Measurements from ENCODE around the gene RIC1.

The RIC1 gene

DNA sequence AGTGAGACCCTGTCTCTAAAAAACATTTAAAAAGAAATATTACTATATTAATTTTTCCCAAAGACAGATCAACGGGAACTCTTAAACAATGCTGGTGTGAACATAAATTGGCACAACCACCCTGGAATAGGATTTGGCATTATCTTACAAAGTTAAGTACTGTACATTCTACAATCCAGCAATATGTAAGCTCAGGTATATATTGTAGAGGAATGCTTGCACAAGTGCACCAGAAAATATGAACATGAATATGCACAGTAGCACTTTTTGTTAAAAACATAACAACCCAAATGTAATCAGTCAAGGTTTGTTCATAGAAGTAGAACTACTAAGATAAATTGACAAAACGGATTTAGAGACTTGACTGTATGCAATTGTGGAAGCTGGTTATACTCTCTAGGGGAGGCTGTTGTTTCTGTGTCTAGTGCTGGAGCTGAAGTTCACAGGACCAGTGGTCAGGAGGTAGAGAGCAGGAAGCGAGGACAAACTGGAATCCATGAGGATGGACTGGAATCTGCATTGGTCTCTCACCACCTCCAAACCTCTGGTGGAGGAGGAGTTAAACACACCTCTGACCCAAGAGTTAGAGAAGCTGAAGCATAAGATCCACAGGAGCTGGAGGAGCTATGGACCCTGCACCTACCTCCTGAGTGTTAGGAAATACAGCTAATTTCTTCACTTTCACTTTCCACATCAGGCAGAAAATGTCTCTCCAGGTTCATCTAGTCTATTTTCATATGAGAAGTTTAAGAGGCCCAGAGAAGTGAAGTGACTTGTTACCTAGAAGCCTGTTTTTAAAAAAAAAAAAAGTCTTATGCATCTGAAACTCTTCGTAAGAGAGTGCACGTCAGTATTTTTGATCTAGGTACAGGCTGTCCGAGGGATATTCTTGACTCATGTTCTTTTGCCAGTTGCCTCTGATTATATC is 20.3 kb upstream of the RIC1 start:
- ATAC-seq (replicated peaks; ENCODE audit: extremely low read depth, poor library complexity, severe bottlenecking) (no peak), DNase-seq (ENCODE audit: low spot score in 2 of 2) (no peak)
- Mint-ChIP-seq H3K36me3 (ENCODE audit: insufficient read depth) (no peaks in the 10 kb centered on the region), H3K27ac (ENCODE audit: low read depth) (no peak overlapping the region), H3K27me3 (no peaks in the 10 kb centered on the region), H3K4me1 (peaks cover 6% of the 10 kb centered on the region), H3K4me3 (peak overlapping the region; percentile 19), H3K9me3 (no peaks in the 10 kb centered on the region)

- no peak for DNase-seq (ENCODE audit: low spot score in 2 of 2)
- Mint-ChIP-seq H3K4me3 (no peak overlapping the region), H3K27me3 (no peaks in the 10 kb centered on the region), H3K36me3 (ENCODE audit: insufficient read depth) (no peaks in the 10 kb centered on the region), H3K9me3 (no peaks in the 10 kb centered on the region), H3K27ac (ENCODE audit: low read depth) (no peak overlapping the region), H3K4me1 (peaks cover 6% of the 10 kb centered on the region)
- no peak for ATAC-seq (replicated peaks; ENCODE audit: extremely low read depth, poor library complexity, severe bottlenecking)
Measured at GRCh38 chr9:5609226-5609596, 19.7 kb upstream of the RIC1 start.

DNA sequence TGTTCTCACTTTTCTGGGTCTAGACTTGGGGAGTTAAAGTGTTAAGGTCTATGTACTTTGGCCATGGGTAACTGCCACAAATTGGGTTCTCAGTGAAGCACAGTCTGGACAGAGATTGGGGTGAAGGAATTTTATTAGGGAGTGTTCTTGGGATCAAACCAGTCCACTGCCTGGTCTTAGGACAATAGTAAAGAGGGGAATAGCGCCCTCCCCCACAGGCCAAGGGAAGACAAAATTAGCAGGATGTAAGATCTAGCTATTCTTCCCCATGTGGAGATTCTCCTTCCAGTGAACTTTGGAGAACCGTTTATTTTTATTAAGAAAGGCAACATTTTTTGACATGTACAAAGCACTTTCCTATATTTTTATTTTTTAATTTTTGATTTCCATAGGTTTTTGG is 18.4 kb upstream of the RIC1 start:
- Mint-ChIP-seq H3K27me3 (no peaks in the 10 kb centered on the region), H3K27ac (ENCODE audit: low read depth) (no peak overlapping the region), H3K9me3 (no peaks in the 10 kb centered on the region), H3K36me3 (ENCODE audit: insufficient read depth) (no peaks in the 10 kb centered on the region), H3K4me1 (peaks cover 13% of the 10 kb centered on the region), H3K4me3 (no peak overlapping the region)
- ATAC-seq (replicated peaks; ENCODE audit: extremely low read depth, poor library complexity, severe bottlenecking): no peak
- DNase-seq (ENCODE audit: low spot score in 2 of 2): no peak

DNA sequence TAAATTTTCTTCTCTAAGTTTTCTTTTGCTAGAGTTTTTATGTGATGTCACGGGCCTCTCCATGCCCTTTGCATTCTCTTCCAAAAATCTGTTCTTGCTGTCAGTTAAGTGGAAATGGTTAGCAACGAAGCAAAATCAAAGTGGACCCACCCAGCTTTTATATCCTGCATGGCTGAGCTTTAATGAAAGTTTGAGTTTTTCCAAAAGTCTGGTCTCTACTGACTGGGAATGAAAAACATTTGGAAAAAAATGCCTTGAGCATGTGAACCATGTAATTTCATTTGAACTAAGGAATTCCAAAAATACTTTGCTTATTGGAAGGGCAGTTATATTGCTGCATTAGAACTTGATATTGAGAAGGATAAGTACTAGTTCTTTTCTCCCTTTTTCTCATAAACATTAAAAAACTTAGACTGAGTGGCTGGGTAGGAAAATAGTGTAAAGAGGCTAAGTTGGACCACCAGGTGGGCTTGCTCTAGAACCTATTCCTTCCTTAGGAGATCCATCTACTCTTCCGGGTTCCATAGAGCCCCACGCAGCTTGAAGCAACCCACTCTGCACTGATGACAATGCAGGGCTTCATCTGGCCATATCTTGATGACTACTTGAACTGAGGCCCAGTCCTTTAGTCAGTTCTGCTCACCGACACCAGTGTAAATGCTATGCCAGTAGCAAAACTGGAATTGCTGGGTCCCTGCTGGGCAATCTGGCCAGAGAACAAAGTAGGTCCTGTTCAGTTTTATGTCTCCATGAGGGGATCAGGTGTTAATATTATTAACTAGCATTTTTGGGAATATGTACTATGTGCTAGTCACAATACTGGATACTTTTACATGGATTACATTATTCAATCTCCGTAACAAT is 17.4 kb upstream of the RIC1 start:
- Mint-ChIP-seq H3K4me3 (no peak overlapping the region), H3K4me1 (peaks cover 14% of the 10 kb centered on the region), H3K9me3 (no peaks in the 10 kb centered on the region), H3K27ac (ENCODE audit: low read depth) (no peak overlapping the region), H3K36me3 (ENCODE audit: insufficient read depth) (no peaks in the 10 kb centered on the region), H3K27me3 (no peaks in the 10 kb centered on the region)
- ATAC-seq (replicated peaks; ENCODE audit: extremely low read depth, poor library complexity, severe bottlenecking) (no peak), DNase-seq (ENCODE audit: low spot score in 2 of 2) (no peak)

- H3K36me3 Mint-ChIP-seq (ENCODE audit: insufficient read depth): no peaks in the 10 kb centered on the region
- DNase-seq (ENCODE audit: low spot score in 2 of 2): no peak
- H3K27ac Mint-ChIP-seq (ENCODE audit: low read depth): no peak overlapping the region
- no peaks in the 10 kb centered on the region for H3K27me3 Mint-ChIP-seq
- H3K4me1 Mint-ChIP-seq: peaks cover 14% of the 10 kb centered on the region
- no peak overlapping the region for H3K4me3 Mint-ChIP-seq
- H3K9me3 Mint-ChIP-seq: no peaks in the 10 kb centered on the region
- no peak for ATAC-seq (replicated peaks; ENCODE audit: extremely low read depth, poor library complexity, severe bottlenecking)
Measured at GRCh38 chr9:5612185-5612530, 16.7 kb upstream of the RIC1 start.

DNA sequence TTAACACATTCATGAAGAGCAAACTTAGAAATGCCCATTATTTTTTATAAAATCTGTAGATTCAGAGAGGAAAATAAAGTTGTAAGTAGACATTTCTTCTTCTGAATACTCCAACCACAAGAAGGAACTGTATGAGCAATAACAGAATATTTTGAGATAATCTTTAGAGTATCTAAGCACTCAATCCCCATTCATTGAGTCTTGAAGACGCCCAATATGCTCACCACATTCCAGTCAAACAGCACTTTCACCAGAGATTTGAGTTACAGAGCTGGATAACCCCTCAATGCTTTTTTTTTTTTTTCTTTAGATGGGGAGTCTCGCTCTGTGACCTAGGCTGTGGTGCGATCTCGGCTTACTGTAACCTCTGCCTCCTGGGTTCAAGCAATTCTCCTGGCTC is 14.7 kb upstream of the RIC1 start:
- Mint-ChIP-seq H3K27me3 (no peaks in the 10 kb centered on the region), H3K27ac (ENCODE audit: low read depth) (no peak overlapping the region), H3K36me3 (ENCODE audit: insufficient read depth) (peaks cover 2% of the 10 kb centered on the region), H3K4me1 (peaks cover 14% of the 10 kb centered on the region), H3K9me3 (no peaks in the 10 kb centered on the region), H3K4me3 (no peak overlapping the region)
- DNase-seq (ENCODE audit: low spot score in 2 of 2) (no peak), ATAC-seq (replicated peaks; ENCODE audit: extremely low read depth, poor library complexity, severe bottlenecking) (no peak)

DNA sequence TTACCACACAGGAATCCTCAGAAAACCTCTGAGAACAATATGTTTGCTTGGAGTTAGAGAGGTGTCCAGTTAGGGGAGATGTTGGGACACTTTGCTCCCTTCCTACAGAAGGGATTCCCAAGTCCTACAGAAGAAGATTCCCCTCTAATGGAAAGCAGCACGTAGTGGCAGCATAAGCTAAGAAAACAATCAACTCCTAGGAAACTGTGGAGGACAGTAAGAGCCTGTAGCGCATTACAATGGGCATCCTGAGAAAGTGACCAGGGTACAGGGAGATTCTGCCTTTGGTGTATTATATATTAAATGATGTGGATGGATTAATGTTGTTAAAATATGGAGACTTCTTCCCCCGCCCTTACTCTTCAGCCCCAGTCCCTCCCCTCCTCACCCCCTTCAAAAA is 13.9 kb upstream of the RIC1 start:
- Mint-ChIP-seq H3K9me3 (no peaks in the 10 kb centered on the region), H3K4me1 (peaks cover 14% of the 10 kb centered on the region), H3K27me3 (no peaks in the 10 kb centered on the region), H3K27ac (ENCODE audit: low read depth) (no peak overlapping the region), H3K4me3 (no peak overlapping the region), H3K36me3 (ENCODE audit: insufficient read depth) (peaks cover 2% of the 10 kb centered on the region)
- ATAC-seq (replicated peaks; ENCODE audit: extremely low read depth, poor library complexity, severe bottlenecking) (no peak), DNase-seq (ENCODE audit: low spot score in 2 of 2) (no peak)

DNA sequence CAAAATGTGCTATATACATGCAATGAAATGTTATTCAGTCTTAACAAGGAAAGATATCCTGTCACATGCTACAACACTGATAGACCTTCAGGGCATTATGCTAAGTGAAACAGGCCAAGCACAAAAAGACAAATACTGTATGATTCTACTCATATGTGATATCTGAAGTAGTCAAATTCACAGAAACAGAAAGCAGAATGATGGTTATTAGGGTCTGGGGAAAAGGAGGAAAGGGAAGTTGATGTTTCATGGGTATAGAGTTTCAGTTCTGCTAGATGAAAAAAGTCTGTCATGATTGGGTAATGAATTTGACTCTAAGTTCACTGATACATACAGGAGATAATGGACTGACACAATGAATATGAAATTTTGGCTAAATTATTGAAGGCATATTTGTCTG is 11.2 kb upstream of the RIC1 start:
- H3K4me1 Mint-ChIP-seq: peaks cover 14% of the 10 kb centered on the region
- H3K4me3 Mint-ChIP-seq: no peak overlapping the region
- ATAC-seq (replicated peaks; ENCODE audit: extremely low read depth, poor library complexity, severe bottlenecking): no peak
- no peaks in the 10 kb centered on the region for H3K9me3 Mint-ChIP-seq
- peaks cover 2% of the 10 kb centered on the region for H3K36me3 Mint-ChIP-seq (ENCODE audit: insufficient read depth)
- no peak for DNase-seq (ENCODE audit: low spot score in 2 of 2)
- H3K27me3 Mint-ChIP-seq: no peaks in the 10 kb centered on the region
- no peak overlapping the region for H3K27ac Mint-ChIP-seq (ENCODE audit: low read depth)

GRCh38 chr9:5620494-5620893 is 8.4 kb upstream of the RIC1 start:
- no peak for ATAC-seq (replicated peaks; ENCODE audit: extremely low read depth, poor library complexity, severe bottlenecking)
- Mint-ChIP-seq H3K36me3 (ENCODE audit: insufficient read depth) (peaks cover 2% of the 10 kb centered on the region), H3K4me1 (peaks cover 18% of the 10 kb centered on the region), H3K9me3 (no peaks in the 10 kb centered on the region), H3K4me3 (no peak overlapping the region), H3K27ac (ENCODE audit: low read depth) (no peak overlapping the region), H3K27me3 (no peaks in the 10 kb centered on the region)
- DNase-seq (ENCODE audit: low spot score in 2 of 2): no peak

DNA sequence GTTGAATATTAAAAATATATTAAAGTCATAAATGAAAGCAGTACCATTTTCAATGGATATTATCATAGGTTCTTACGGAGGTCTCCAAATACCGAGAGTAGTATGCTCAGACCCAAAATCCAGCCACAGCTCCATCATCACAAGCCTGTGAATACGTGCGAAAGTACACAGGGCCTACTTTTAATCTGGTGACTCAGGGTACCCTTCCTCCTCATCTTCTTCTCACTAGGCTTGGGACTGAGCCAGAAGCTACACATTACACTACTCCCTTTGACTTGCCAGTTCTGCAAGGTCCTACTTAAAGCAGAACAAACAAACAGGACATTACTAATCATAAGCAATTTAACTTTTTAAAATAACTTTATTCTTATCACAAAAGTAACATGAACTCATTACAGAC is 7.6 kb upstream of the RIC1 start:
- Mint-ChIP-seq H3K36me3 (ENCODE audit: insufficient read depth) (peaks cover 2% of the 10 kb centered on the region), H3K9me3 (no peaks in the 10 kb centered on the region), H3K4me1 (peaks cover 17% of the 10 kb centered on the region), H3K27ac (ENCODE audit: low read depth) (no peak overlapping the region), H3K4me3 (no peak overlapping the region), H3K27me3 (no peaks in the 10 kb centered on the region)
- ATAC-seq (replicated peaks; ENCODE audit: extremely low read depth, poor library complexity, severe bottlenecking) (no peak), DNase-seq (ENCODE audit: low spot score in 2 of 2) (no peak)

DNA sequence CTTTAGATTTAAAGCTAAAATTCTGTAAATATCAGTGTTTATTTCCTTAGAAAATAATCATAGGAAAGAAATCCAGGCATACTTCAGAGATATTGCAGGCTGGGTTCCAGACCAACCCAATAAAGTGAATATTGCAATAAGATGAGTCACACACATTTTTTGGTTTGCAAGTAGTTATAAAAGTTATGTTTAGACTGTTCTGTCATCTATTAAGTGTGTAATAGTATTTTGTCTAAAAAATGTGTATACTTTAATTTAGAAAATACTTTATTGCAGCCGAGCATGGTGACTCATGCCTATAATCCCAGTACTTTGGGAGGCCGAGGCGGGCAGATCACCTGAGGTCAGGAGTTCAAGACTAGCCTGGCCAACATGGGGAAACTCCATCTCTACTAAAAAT is 6.9 kb upstream of the RIC1 start:
- ATAC-seq (replicated peaks; ENCODE audit: extremely low read depth, poor library complexity, severe bottlenecking): no peak
- peaks cover 2% of the 10 kb centered on the region for H3K36me3 Mint-ChIP-seq (ENCODE audit: insufficient read depth)
- DNase-seq (ENCODE audit: low spot score in 2 of 2): no peak
- peaks cover 22% of the 10 kb centered on the region for H3K4me1 Mint-ChIP-seq
- H3K27ac Mint-ChIP-seq (ENCODE audit: low read depth): no peak overlapping the region
- H3K9me3 Mint-ChIP-seq: no peaks in the 10 kb centered on the region
- H3K4me3 Mint-ChIP-seq: no peak overlapping the region
- no peaks in the 10 kb centered on the region for H3K27me3 Mint-ChIP-seq

DNA sequence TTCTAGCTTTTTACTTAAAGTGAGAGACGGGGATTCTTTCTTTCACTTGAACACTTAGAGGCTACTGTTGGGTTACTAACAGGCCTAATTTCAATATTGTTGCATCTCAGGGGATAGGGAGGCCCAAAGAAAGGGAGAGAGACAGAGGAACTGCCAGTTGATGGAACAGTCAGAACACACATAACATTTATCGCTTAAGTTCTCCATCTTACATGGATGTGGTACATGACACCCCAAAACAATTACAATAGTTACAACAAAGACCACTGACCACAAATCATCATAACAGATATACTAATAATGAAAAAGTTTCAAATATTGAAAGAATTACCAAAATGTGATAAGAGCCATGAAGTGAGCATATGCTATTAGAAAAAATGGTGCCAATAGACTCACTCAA is 4.3 kb upstream of the RIC1 start:
- DNase-seq (ENCODE audit: low spot score in 2 of 2) (no peak), ATAC-seq (replicated peaks; ENCODE audit: extremely low read depth, poor library complexity, severe bottlenecking) (no peak)
- Mint-ChIP-seq H3K9me3 (no peaks in the 10 kb centered on the region), H3K27me3 (no peaks in the 10 kb centered on the region), H3K36me3 (ENCODE audit: insufficient read depth) (peaks cover 8% of the 10 kb centered on the region), H3K27ac (ENCODE audit: low read depth) (peak overlapping the region; percentile 78), H3K4me1 (peaks cover 30% of the 10 kb centered on the region), H3K4me3 (no peak overlapping the region)
